GM18873 (cell line): ENCODE results near the gene IFNA21.
A peak's percentile ranks its signal among the peaks of the same experiment; 100 is the strongest.
"Not testable (repeated sequence)": the region's sequence is repeated elsewhere in the genome, so short reads cannot be mapped to it uniquely, and the experiment has no call there.

Experiments
- ATAC-seq: cut with Tn5 transposase; IDR thresholded peaks from one replicate; pipeline ENCODE4 v1.9.1; 2021; ENCODE audit warnings: mild to moderate bottlenecking, moderate library complexity, moderate number of reproducible peaks; ENCODE audit not compliant: unreplicated experiment, low FRiP score

The IFNA21 gene

DNA sequence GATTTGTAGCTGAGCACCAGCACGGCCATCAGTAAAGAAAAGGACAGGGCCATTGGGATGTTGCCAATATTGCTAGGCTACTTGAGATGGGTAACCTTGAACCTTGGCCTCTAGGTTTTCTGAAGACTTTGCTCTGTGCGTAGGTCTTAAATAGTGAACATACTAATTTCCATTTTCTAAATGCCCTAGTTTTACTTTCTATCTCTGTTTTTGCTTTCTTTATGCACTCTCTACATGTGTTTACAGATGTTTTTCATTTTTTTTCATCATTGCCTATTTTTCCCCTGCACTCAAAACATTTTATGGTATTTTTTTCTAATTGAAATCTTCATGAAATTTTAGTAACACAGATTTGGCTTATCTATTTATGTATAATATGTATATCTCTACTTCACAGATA, at the start of gene IFNA21:
IFNA21 (minus strand) TSS at position 101 of the 400 bp plus-strand sequence; CDS start at position 53, 48 bp downstream.
- not testable (repeated sequence) for ATAC-seq

DNA sequence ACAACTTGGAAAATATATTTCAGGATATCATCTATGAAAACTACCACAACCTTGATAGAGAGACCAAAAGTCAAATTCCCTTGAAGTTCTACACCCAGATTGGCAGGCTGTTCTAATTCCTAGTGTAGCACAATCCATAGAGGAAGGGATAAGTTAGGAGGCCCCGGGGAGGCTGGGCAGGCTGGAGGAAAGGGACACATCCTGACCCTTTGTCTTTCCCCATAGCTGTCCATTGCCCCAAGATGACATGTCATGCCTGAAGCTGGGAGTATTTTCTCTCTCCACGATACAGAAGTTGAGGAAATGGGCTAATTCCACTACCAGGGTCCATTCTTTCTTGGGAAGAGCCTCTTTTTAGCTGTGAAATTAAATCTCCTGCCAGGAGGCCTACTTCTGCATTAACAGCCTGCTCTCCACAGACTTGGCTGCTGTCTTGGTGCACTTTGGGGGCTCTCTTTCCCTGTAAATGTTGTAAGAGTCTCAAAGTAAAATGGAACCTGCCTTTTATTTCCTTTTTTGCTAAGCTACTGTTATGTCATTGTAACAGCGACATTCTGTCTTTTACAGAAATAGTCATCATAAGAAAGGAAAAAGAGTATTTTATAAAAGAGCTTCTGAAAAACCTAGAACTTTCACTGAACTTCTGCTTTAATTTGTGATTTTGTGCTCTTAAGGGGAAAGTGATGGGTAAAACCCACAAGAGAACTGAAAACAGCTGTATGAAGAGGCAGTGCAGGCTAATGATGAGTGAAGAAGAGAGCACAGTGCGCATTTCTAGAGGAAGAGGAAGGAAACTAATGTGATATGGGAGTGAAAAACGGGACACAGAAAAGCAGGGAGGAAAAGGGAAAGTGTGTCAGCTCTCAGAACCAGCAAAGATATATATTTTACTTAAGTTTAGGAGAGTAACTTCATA, 47.2 kb upstream of the IFNA21 start:
- ATAC-seq, result peak; percentile 67

DNA sequence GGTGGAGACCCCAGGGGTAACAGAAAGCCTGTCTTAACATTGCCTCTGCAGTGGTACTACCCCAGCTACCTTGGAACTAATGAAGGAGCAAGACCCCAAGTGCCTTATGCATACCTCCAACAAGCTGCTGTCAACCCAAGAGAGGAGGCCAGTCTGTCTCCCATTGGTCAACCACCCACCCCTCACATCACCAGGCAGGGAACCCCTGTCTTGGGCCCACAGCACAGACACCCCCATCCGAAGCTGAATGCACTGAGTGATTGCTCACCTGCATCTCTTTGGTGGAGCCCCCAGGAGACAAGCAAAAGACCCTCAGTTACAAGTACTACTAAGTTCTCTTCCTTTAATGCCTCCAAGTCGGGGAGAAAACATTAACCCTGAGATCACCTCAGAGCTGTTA, 45.7 kb upstream of the IFNA21 start:
- not testable (repeated sequence) for ATAC-seq

DNA sequence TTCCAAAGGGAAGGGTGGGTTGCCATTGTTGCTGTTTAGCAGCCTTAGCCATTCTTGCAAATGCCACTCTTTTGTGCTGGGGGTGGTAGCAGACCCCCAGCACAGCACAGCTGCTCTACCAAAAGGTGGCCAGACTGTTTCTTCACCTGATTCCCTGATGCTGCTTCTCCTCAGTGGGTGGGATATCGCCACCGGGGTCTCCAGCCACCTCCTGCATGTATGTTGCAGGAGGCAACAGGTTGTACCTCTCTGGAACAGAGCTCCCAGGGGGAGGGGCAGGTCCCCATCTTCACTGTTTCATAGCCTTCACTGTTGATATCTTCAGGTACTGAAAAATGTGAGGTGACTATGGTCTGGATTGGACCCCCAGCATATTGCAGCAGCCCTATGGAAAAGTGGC, 44.3 kb upstream of the IFNA21 start:
- not testable (repeated sequence) for ATAC-seq

DNA sequence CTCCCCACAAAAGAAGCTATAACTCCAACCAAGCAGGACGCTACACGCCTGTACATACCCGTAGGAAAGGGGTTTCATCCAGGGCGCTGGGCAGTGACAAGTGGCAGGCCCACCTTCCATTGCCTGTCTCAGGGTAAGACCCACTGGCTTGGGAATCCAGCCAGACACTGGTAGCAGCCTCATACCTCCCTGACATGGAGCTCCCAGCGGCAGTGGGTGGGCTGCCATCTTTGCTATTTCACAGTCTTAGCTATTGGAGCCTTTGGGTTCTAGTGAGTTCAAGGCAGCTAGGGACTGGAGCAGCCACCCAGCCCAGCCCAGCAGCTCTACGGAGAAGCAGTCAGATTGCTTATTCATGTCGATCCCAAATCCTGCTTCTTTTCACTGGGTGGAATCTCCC, 43.9 kb upstream of the IFNA21 start:
- ATAC-seq, result no peak

DNA sequence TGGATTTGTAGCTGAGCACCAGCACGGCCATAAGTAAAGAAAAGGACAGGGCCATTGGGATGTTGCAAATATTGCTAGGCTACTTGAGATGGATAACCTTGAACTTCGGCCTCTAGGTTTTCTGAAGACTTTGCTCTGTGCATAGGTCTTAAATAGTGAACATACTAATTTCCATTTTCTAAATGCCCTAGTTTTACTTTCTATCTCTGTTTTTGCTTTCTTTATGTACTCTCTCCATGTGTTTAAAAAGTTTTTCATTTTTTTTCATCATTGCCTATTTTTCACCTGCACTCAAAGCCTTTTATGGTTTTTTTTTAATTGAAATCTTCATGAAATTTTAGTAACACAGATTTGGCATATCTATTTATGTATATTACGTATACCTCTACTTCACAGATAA, 40.6 kb upstream of the IFNA21 start, which contains the start of gene IFNA10:
IFNA10 (minus strand) TSS at position 101 of the 400 bp plus-strand sequence; CDS start at position 55, 46 bp downstream.
- ATAC-seq, result not testable (repeated sequence)

DNA sequence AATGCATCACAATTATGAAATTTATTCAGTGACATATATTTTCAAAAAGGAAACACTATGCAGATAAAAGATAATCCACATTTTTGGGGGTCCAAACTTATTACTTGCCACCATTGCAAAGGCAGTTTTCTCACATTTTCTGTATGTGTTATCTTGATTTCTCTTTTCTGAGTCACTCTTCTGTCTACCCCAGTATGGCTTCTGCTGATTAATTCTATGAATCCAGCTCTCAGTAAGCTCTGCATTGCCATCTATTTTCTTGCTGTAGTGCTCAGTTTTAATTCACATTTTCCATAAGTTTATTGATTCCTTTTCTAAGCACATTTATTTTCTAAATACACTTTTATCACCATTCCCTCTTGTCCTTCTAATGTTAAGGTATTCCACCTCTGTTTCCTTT, 38.7 kb upstream of the IFNA21 start:
- no peak for ATAC-seq

DNA sequence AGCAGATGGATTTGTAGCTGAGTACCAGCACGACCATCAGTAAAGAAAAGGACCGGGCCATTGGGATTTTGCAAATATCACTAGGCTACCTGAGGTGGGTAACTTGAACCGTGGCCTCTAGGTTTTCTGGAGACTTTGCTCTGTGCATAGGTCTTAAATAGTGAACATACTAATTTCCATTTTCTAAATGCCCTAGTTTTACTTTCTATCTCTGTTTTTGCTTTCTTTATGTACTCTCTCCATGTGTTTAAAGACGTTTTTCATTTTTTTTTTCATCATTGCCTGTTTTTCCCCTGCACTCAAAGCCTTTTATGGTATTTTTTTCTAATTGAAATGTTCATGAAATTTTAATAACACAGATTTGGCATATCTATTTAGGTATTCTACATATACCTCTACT, 35.6 kb upstream of the IFNA21 start, which contains the start of gene IFNA7:
IFNA7 (minus strand) TSS at position 101 of the 400 bp plus-strand sequence; CDS start at position 61, 40 bp downstream.
- not testable (repeated sequence) for ATAC-seq

DNA sequence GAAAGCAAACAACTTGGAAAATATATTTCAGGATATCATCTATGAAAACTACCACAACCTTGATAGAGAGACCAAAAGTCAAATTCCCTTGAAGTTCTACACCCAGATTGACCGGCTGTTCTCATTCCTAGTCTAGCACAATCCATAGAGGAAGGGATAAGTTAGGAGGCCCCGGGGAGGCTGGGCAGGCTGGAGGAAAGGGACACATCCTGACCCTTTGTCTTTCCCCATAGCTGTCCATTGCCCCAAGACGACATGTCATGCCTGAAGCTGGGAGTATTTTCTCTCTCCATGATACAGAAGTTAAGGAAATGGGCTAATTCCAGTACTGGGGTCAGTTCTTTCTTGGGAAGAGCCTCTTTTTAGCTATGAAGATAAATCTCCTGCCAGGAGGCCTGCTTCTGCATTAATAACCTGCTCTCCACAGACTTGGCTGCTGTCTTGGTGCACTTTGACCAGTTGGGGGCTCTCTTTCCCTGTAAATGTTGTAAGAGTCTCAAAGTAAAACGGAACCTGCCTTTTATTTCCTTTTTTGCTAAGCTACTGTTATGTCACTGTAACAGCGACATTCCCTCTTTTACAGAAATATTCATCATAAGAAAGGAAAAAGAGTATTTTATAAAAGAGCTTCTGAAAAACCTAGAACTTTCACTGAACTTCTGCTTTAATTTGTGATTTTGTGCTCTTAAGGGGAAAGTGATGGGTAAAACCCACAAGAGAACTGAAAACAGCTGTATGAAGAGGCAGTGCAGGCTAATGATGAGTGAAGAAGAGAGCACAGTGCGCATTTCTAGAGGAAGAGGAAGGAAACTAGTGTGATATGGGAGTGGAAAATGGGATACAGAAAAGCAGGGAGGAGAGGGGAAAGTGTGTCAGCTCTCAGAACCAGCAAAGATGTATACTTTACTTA, 28.7 kb upstream of the IFNA21 start:
- peak; percentile 93 for ATAC-seq

DNA sequence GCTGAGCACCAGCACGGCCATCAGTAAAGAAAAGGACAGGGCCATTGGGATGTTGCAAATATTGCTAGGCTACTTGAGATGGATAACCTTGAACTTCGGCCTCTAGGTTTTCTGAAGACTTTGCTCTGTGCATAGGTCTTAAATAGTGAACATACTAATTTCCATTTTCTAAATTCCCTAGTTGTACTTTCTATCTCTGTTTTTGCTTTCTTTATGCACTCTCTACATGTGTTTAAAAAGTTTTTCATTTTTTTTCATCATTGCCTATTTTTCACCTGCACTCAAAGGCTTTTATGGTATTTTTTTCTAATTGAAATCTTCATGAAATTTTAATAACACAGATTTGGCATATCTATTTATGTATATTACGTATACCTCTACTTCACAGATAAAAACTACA, 21.0 kb upstream of the IFNA21 start, which contains the start of gene IFNA4:
IFNA4 (minus strand) TSS at position 101 of the 400 bp plus-strand sequence; CDS start at position 45, 56 bp downstream.
- not testable (repeated sequence) for ATAC-seq

DNA sequence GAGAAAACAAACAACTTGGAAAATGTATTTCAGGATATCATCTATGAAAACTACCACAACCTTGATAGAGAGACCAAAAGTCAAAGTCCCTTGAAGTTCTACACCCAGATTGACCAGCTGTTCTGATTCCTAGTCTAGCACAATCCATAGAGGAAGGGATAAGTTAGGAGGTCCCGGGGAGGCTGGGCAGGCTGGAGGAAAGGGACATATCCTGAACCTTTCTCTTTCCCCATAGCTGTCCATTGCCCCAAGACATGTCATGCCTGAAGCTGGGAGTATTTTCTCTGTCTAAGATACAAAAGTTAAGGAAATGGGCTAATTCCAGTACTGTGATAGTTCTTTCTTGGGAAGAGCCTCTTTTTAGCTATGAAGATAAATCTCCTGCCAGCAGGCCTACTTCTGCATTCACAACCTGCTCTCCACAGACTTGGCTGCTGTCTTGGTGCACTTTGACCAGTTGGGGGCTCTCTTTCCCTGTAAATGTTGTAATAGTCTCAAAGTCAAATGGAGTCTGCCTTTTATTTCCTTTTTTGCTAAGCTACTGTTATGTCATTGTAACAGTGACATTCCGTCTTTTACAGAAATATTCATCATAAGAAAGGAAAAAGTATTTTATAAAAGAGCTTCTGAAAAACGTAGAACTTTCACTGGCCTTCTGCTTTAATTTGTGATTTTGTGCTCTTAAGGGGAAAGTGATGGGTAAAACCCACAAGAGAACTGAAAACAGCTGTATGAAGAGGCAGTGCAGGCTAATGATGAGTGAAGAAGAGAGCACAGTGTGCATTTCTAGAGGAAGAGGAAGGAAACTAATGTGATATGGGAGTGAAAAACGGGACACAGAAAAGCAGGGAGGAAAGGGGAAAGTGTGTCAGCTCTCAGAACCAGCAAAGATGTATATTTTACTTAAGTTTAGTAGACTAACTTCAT, 16.6 kb upstream of the IFNA21 start:
- peak; percentile 69 for ATAC-seq

DNA sequence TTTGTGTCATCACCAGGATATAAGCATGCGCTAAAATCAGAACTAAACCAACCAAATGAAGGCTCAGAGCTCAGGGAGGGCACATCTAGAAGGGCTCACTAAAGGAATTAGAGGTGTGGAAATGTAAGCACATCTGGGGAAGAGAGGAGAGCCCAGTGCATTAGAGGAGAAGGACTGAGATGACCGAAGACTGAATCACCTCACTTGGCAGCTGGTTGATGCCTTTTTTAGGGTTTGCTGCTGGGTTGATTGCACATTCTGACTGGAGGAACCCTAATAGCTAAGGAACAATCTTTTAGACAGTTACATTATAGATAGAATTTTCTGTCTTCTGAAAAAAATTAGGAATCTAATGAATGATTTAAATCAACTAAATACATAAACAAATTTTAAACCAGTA, 8.2 kb upstream of the IFNA21 start:
- ATAC-seq, result no peak

DNA sequence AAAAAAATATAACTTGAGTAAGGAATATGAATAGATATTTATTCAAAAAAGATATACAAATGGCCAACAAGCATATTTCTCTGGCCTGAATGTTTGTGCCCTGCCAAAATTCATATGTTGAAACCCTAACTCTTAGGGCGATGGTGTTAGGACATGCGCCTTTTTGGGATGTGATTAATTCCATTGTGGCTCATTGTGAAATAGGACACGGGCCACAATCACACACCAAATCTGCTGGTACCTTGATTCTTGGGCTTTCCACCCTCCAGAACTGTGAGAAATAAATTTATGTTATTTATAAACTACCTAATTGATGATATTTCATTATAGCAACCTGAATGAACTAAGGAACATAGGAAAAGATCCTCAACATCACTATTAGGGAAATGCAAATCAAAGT, 5.7 kb upstream of the IFNA21 start:
- ATAC-seq, result no peak

DNA sequence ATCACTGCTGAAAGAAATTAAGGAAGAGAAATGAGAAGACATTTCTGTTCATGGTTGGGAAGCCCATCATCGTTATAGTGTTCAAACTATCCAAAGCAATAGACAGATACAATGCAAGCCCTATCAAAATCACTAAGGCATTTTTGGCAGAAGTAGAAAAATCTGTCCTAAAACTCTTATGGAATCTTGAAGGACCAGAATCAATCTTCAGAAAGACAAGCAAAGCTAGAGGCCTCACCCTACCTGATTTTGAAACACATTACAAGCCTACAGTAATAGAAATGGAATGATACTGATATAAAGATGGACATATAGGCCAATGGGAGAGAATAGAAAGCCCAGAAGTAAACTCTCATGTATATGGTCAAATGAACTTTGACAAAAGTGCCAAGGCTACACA, 4.9 kb upstream of the IFNA21 start:
- ATAC-seq, result no peak

DNA sequence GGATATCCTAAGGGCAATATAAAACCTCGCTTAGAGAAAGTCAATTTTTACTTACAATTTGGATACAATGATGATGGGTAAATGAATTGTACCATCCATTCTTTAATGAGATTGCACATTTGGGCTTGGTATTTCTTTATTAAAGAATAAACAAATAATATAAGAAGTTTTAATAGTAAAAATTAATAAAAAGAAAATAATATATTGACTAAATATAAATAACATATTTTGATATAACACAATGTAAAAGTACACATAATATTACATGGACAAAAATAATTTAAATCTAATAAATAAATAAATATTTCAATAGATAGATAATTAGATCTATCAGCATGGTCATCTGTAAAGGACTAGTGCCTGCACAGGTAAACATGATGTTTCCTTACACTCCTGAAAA, 944 bp downstream of the IFNA21 start:
- ATAC-seq, result no peak

DNA sequence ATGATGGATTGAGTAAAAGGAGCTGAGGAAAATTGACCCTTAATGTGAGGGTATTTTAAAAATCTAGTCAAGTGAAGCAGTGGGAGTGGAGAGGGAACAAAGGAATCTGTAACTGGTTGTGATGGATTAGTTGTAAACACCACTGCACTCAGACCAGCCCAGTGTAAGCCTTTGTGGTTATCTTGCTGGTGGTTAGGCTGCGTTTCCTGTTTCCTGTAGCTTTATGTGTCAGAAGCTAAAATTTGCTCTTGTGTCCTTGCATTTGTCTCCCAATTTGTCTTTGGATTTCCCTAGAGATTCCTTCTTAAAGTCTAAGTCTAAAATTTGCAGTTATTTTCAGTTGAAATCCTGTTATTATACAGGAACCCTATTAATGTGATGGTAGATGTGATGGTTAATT, 6.3 kb downstream of the IFNA21 start:
- peak; percentile 87 for ATAC-seq

DNA sequence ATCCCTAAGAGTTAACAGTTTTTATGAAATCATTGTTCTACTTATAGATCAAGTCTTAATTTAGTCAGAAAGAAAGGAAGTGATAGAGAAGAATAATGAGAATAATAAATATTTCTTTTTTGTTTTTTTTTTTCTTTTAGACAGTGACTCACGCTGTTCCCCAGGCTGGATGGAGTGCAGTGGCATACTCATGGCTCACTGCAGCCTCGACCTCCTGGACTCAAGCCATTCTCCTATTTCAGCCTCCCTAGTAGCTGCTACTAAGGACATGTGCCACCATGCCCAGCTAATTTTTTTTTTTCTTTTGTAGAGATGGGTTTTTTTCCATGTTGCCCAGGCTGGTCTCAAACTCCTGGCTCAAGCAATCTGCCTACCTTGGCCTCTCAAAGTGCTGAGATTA, 11.0 kb downstream of the IFNA21 start:
- ATAC-seq, result no peak

DNA sequence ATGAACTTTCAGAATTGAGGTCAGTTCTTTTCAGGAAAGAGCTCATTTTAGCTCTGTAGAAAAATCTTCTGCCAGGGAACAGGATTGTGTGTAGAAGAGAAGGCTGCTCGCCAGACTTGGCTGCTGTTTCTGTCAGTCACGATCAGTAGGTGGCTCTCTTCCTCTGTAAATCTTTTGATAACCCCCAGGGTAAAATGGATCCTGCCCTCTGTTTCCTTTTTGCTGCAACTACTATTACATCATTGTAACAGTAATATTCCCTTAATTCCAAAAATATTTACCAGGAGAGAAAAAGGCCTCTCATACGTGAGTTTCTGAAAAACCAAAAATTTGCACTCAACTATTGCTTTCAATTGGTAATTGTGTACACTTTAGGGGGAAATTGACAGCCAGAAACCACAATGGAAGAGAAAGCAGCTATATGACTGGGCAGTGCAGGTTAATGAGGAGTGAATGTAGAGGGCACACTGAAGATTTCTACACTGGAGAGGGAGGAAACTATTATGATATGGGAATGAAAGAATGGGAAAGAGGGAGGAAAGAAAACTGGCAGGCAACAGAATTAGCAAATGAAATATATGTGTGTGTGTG, 12.3 kb downstream of the IFNA21 start:
- ATAC-seq, result peak; percentile 82

DNA sequence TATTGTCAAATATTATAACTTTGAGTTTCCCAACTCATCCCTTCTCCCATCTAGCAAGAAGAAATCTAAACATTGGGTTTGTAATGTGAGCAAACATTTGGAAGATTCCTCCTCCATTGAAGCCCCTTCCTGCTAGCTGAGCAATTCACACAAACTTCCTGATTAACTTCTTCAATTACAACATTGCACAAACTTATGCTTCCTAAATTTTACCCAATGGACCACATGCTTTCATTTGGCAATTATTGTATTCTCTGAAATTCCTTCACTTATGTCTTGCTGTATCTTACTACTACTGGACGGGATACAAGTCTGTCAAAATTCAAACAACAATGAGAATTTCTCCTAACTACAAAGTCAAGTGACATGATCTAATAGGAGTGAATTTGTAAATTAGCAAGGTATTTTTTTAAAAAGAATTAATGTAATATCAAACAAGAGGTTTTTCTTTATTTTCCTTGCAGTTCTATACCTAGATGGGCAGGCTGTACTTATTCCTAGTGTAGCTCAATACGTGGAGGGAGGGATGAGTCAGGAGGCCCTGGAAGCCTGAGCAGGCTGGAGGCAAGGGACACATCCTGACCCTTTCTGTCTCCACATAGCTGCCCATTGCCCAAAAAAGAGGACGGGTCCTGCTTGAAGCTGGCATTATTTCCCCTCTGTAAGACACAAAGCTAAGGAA, 13.0 kb downstream of the IFNA21 start:
- peak; percentile 15 for ATAC-seq
